ENCODE results near the gene CPEB3. TPM values are rescaled to one million over a fixed set of nuclear protein-coding genes. Genes with fewer than 3 reads are reported as not detected.

Gene CPEB3
- total RNA-seq, 1 experiment from 2014 or later, result 1.0 TPM

DNA sequence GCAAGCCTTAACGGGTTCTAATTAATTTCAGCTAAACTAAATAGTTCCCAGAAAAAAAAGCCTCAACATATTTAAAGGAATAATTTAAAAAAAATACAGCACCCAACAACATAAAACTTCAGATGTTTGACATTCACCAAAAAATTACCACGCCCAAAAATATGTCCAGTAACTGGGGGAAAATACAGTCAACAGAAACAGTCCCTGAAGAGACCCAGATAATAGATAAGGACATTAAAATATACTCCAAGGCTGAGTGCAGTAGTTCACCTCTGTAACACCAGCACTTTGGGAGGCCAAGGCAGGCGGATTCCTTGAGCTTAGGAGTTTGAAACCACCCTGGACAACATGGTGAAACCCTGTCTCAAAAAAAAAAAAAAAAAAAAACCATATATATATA, 289.3 kb downstream of the CPEB3 start:
- Histone ChIP-seq H3K9ac (ENCODE audit: extremely low read depth, insufficient read length, low read length) (no peak overlapping the region), H2BK20ac (ENCODE audit: low read depth, low read length, poor library complexity, severe bottlenecking) (no peak overlapping the region), H3K23me2 (ENCODE audit: insufficient read length, low read depth, low read length, poor library complexity, severe bottlenecking) (no peaks in the 10 kb centered on the region), H3K18ac (ENCODE audit: insufficient read length, low read depth, low read length) (no peak overlapping the region), H4K8ac (replicated peaks; ENCODE audit: insufficient read length, low read depth, low read length) (no peak overlapping the region), H3K56ac (ENCODE audit: insufficient read length, low read depth, low read length) (no peak overlapping the region), H2BK12ac (ENCODE audit: insufficient read length, low read depth, low read length) (no peak overlapping the region), H2AK5ac (ENCODE audit: insufficient read length, low read length) (no peak overlapping the region), H4K20me1 (ENCODE audit: control insufficient read depth, insufficient read depth, insufficient read length) (no peaks in the 10 kb centered on the region), H2BK15ac (ENCODE audit: low read depth, low read length) (no peak overlapping the region), H2BK120ac (ENCODE audit: low read depth, low read length, poor library complexity, severe bottlenecking) (no peak overlapping the region), H2BK5ac (ENCODE audit: insufficient read length, low read length) (no peak overlapping the region), H2AFZ (ENCODE audit: low read length) (no peak overlapping the region), H3K14ac (ENCODE audit: insufficient read depth, low read length) (no peak overlapping the region), H3K23ac (ENCODE audit: insufficient read length, low read depth, low read length) (no peak overlapping the region), H4K5ac (ENCODE audit: insufficient read length, low read depth, low read length) (no peak overlapping the region), H4K91ac (ENCODE audit: insufficient read length, low read depth, low read length) (no peak overlapping the region), H3K4ac (ENCODE audit: low read depth, low read length) (no peak overlapping the region), H3K79me1 (ENCODE audit: insufficient read depth, low read depth, low read length, poor library complexity, severe bottlenecking) (no peaks in the 10 kb centered on the region), H3K4me2 (ENCODE audit: insufficient read depth, insufficient read length, low read length) (no peak overlapping the region), H3K27ac (ENCODE audit: insufficient read length, low read depth, low read length) (no peak overlapping the region), H3K27me3 (ENCODE audit: insufficient read depth, low read length) (no peaks in the 10 kb centered on the region), H3K9me3 (ENCODE audit: control insufficient read depth, low read depth, low read length) (no peaks in the 10 kb centered on the region), H3K4me1 (ENCODE audit: insufficient read depth, low read length) (no peaks in the 10 kb centered on the region), H3K79me2 (ENCODE audit: insufficient read depth, low read length) (no peaks in the 10 kb centered on the region), H3T11ph (ENCODE audit: low read length) (no peak overlapping the region)
- Mint-ChIP-seq H3K27me3 (ENCODE audit: low read depth) (no peaks in the 10 kb centered on the region), H3K9me3 (no peaks in the 10 kb centered on the region; a peak in 1 of 5 replicates), H3K27ac (no peak overlapping the region), H3K4me1 (no peaks in the 10 kb centered on the region), H3K36me3 (ENCODE audit: insufficient read depth in 1 of 3, low read depth in 3 of 3) (peaks cover 31 to 79% (median 74%) of the 10 kb centered on the region in 3 experiments), H3K4me3 (no peak overlapping the region)
- WGBS (ENCODE audit: extremely low coverage, insufficient read length, low lambda C conversion rate), result no CpG with 5 or more reads among the region's 3 CpGs
- TF ChIP-seq, protein P1, sequence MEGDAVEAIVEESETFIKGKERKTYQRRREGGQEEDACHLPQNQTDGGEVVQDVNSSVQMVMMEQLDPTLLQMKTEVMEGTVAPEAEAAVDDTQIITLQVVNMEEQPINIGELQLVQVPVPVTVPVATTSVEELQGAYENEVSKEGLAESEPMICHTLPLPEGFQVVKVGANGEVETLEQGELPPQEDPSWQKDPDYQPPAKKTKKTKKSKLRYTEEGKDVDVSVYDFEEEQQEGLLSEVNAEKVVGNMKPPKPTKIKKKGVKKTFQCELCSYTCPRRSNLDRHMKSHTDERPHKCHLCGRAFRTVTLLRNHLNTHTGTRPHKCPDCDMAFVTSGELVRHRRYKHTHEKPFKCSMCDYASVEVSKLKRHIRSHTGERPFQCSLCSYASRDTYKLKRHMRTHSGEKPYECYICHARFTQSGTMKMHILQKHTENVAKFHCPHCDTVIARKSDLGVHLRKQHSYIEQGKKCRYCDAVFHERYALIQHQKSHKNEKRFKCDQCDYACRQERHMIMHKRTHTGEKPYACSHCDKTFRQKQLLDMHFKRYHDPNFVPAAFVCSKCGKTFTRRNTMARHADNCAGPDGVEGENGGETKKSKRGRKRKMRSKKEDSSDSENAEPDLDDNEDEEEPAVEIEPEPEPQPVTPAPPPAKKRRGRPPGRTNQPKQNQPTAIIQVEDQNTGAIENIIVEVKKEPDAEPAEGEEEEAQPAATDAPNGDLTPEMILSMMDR (conservative IDR thresholded peaks at IDR 0.05), result no peak
- no peak for DNase-seq

Other genes starting within 250 kb of the CPEB3 start
- gene MARCHF5, start 89 bp upstream of the CPEB3 start, total RNA-seq (2021), result 16.7 and 17.6 TPM in 2 replicates